GM03348 (cell line): ENCODE results near the gene CHTF18.
A peak's percentile ranks its signal among the peaks of the same experiment; 100 is the strongest.
"Not testable (repeated sequence)": the region's sequence is repeated elsewhere in the genome, so short reads cannot be mapped to it uniquely, and the experiment has no call there.

Source experiments
- DNase-seq: peaks from one replicate; pipeline ENCODE4 v3.0.0; 2012; ENCODE audit warnings: low spot score

Gene CHTF18

DNA sequence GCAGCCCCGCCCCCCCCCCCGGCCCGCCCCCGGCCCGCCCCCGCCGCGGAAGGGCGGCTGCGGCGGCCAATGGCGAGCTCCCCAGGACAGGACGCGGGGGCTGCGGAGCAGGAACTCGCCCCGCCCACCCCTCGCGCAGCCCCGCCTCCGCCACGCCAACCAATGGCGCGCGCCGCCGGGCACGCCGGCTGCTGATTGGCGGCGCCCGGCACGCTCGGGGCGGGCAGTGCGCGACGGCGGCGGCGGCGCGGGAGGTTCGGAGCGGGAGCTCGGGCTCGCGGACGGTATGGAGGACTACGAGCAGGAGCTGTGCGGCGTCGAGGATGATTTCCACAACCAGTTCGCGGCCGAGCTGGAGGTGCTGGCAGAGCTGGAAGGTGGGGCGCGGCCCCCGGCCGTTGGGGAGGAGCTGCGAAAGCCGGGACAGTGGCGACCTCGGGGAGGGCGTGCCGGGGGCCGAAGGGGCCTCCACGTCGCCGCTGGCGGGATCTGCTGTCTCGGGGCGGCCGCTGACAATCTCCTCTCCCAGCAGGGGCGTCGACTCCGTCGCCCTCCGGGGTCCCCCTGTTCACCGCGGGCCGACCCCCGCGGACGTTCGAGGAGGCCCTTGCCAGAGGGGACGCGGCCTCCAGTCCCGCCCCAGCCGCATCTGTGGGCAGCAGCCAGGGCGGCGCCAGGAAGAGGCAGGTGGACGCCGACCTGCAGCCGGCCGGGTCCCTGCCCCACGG is at the start of gene CHTF18:
TSS of gene CHTF18 (plus strand) at position 222 of the 728 bp plus-strand sequence. CDS start at position 287, 65 bp downstream.
- DNase-seq, result peak; percentile 100

GRCh38 chr16:739560-740458 is 48.6 kb upstream of the CHTF18 start:
- DNase-seq, result no peak

- no peak for DNase-seq
Measured at GRCh38 chr16:740459-740763, 48.0 kb upstream of the CHTF18 start.

- peak; percentile 98 for DNase-seq
Measured at GRCh38 chr16:740764-741505, 47.5 kb upstream of the CHTF18 start, which contains the start of gene CIAO3. Gene CIAO3, minus strand, starts transcription at chr16:740997. Its CDS starts 12 bp downstream, at chr16:740985.

DNA sequence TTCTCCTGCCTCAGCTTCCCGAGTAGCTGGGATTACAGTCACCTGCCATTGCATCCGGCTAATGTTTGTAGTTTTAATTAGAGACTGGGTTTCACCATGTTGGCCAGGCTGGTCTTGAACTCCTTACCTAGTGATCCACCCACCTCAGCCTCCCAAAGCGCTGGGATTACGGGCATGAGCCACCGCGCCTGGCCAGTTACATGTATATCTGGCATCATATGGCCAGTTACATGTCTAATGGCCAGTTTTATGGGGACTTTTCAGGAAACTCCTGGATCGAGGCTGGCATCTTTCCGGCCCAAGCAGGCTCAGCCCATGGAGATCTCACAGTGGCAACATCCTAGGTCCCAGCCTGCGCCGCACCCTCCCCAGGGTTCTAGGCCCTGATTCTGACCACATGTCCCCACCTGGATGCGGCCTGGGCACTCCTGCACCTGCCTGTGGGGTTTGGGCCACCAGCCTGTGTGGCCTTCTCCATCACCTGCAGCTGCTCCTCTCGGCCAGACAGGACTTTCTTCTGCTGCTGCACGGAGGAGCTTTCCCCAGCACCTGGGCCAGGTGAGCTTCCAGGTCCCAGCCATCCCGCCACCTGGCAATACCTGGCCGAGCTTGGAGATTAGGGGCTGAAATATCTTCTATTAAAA is 46.3 kb upstream of the CHTF18 start:
- DNase-seq, result no peak

GRCh38 chr16:742894-743293 is 45.5 kb upstream of the CHTF18 start:
- not testable (repeated sequence) for DNase-seq

GRCh38 chr16:743794-744500 is 44.5 kb upstream of the CHTF18 start:
- DNase-seq, result no peak

DNA sequence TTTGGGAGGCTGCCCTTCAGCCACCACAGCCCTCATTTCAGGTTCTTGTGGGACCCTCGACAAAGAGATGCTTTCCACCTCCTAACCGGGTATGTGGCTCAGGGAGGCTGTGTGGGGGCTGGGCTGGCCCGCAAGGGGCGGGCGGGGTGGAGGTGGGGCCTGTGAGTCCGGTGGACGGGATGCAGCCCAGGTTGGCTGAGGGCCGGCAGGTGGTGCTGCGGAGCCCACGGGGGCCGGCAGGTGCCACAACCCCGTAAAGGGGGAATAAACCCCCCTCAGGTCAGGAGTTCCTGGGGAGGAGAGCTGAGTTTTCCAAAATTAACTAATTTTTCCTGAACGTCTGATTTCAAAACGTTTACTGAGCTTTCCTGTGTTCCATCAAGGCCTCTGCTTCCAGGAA is 42.7 kb upstream of the CHTF18 start:
- no peak for DNase-seq

DNA sequence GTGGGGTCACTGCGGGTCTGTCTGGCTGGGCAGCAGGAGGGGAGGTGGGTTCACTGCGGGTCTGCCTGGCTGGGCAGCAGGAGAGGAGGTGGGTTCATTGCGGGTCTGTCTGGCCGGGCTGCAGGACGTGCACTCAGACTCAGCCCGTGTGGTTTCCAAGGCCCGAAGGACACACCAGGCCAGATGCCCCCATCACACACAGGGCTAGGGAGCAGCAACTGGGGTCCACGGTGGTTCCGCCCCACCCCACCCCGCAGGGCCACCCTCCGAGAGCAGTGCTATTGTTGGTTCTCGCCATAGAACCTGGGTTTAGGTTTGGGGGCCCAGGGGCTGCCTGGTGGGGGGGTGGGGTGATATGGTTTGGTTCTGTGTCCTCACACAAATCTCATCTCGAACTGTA is 41.8 kb upstream of the CHTF18 start:
- DNase-seq, result no peak

DNA sequence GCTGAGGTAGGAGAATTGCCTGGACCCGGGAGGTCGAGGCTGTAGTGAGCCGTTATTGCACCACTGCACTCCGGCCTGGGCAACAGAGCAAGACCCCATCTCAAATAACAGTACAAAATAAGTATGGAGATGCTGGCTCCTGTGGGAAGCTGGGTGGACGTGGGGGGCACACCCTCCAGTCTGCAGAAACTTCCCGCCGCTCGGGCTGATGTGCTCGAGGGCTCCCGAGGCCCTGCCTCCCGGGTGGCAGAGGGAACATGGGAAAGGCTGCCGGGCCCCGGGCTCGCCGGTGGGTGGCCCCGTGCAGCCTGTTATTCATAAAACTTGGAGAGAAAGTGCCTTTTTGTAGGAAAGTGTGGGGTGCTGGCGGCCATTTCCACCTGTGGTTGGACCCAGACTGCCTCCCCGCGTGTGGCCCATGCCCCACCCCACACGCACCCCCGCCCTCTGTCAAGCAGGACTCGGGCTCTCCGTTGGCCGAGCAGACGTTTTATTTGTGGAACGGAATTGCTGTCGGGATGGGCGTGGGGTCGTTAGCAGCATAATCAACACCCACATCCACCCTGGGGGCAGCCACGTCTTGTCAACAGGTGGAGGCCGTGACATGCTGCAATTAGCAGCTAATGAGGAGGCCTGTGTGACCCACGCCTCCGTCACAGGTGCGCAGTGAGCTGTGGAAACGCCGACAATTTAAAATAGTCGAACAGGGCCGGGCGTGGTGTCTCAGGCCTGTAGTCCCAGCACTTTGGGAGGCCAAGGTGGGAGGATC is 40.3 kb upstream of the CHTF18 start:
- no peak for DNase-seq

DNA sequence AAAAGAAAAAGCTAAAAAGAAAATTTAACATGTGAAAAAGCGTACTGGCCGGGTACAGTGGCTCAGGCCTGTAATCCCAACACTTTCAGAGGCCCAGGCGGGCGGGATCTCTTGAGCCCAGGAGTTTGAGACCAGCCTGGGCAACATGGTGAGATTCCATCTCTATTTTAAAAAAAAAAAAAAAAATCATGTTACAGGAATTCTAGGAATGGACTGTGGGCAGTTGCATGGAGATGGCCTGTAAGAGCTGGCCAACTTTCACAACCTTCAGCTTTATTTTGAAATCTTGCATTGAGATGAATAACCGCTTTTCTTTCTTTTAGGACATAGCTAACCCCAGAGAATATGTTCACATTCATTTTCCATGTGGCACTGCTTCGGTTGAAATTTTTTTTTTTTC is 39.4 kb upstream of the CHTF18 start:
- peak; percentile 89 for DNase-seq

GRCh38 chr16:750485-750884 is 37.9 kb upstream of the CHTF18 start:
- DNase-seq, result no peak

DNA sequence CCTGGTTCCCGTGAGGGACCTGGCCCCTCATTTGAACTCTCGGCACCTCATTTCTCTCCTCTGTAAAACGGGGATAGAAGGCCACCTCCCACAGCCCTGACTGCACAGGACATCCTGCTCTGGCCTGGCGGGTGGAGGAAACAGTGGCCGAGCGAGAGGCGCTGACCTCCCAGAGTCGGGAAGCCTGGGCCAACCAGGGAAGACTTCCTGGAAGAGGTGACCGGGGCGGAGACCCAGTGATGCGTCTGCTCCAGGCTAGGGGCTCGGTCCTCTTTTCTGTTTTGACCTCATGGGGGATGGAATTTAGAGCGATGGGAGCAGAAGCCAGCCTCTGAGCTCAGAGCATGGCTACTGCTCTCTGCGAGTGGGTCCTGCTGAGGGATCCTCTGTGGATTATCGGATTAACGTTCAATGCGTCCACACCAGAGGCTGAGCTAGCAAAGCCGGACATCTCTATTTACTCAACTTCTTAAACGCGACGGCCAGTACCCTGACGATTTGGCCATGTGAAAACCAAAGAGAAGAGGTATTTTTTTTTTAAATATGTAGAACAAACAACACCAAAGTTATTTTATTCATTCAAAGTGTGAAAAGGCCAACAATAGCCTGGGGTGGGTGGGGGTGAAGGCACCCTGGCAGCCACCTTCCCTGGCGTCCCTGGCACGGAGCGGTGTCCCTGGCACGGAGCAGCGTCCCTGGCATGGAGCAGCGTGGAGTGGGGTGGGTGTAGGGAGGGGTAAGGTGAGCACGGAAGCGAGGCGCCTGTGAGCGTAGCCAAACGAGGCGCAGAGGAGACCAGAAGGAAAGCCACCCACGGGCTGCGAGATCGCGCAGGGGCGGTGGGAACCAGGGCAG is 37.0 kb upstream of the CHTF18 start:
- DNase-seq, result no peak

DNA sequence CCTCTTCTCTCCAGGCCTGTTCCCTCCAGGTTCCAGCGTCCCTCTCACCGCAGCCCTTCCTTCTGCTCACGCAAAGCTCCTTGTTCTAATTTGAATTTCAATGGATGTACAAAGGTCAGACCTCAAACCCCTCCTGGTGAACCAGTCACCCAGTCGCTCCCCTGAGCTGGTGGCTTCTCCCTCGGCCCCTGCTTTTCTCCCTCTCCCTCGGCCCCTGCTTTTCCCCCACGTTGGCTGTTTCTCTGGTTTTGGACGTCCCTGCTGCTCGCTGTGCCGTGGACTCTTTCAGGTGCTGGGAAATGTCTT is 36.5 kb upstream of the CHTF18 start:
- DNase-seq, result no peak

GRCh38 chr16:754121-754607 is 34.3 kb upstream of the CHTF18 start:
- DNase-seq, result not testable (repeated sequence)

DNA sequence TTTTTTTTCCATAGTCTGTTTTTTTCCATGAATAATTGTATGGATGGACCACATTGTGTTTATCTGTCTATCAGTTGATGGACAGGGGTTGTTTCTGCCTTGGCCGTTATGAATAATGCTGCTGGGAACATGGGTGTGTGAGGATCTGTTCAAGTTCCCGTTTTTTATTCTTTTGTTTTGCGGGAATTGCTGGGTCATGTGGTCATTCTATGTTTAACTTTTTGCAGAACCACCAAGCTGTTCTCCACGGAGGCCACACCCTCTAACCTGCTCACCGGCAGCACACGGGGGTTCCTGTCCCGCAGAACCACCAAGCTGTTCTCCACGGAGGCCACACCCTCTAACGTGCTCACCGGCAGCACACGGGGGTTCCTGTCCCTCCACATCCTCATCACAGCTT is 33.8 kb upstream of the CHTF18 start:
- DNase-seq, result no peak

DNA sequence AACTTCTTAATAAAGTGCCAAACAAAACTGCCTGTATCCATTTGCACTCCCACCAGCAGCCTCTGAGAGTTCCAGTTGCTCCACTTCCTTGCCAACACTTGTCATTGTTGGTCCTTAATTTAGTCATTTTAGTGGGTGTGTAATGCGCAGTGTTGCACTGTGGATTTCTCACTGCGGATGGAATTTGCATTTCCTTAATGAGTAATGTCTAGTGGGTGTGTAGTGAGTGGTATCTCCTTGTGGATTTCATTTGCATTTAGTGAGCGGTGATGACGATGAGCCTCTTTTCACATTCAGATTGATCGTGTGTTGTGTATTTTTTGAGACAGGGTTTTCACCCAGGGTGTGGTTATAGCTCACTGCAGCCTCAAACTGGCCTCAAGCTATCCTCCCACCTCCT is 32.0 kb upstream of the CHTF18 start:
- no peak for DNase-seq

DNA sequence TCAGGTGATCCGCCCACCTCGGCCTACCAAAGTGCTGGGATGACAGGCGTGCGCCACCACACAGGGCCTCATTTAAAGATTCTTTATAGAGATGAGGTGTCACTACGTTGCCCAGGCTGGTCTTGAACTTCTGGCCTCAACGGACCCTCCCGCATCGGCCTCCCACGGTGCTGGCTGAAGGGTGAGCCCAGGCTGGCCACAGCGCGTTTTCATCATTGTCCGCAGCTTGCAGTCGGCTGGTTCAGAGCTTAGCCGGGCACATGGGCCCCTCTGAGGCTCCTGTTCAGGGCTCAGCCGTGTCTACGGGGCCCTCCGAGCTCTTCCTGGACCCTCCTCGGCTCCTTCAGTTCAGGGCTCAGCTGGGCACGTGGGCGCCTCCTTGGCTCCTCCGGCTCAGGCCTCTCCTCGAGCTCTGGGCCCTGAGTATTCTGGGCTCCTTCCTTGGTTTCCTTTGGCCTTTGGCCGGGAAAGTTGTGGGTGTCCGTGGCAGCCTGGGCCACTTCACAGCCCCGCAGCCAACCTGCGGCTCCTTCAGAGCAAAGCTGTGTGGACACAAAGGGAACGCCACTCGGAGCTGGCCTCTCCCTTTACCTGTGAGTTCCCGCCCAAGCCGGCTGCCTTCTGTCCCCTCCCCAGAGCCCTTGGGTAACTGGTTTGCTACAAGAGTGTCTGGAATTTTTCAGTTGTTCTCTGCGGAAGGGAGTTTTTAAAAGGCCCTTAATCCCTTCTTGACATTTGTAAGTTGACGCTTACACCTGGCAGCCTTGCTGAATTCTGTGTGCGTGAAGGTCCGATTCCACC is 29.1 kb upstream of the CHTF18 start:
- no peak for DNase-seq

DNA sequence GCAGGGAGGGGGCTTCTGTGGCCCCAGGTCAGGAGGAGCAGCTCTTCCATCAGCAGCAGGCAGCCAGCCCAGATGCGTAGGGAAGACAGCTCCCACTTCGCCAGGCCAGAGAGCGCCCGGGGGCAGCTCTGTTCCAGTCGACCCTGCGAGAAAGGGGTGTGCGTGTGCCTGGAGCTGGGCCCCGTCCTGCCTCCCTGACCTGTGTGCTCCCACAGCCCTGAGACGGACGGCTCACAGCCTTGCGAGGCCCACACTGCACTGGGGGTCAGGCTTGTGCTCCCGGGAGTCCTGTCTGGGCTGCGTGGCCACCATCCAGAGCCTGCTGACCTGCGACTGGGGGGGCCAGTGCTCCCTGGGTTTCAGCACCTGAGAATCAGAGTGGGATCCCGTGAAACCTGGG is 28.4 kb upstream of the CHTF18 start:
- DNase-seq, result no peak
